ENCODE measurements around the gene CBFB. TPM values are rescaled to one million over a fixed set of nuclear protein-coding genes. Genes with fewer than 3 reads are reported as not detected.

The CBFB gene
- total and polyA plus RNA-seq, 9 of the 15 experiments (the other 6 are each of a cell fraction or from before 2014, with no cell fraction given): 22.0 to 112 (median 66.5) TPM

DNA sequence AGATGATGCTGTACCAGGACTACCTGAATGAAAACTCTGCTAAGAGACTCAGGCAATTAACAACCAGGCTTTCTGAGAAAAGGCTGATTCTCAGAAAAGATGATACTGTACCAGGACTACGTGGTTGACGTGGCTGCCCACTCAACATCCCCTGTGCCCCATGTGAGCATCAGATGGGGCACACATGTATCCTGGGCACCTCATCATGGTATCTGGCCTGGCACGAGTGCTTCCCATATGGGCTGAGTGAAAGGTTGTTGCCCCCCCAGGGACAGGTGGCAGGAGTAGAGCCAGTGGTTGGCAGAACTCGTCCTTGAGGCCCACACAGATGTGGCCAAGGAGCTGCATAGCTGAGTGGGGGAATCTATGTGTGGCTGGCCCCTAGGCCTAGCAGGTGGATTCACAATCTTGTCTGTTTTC is 44.0 kb upstream of the CBFB start:
- Histone ChIP-seq H3K4me1 (replicated peaks in 1 of 2; ENCODE audit: control insufficient read depth in 2 of 2, insufficient read depth in 2 of 2, low read length in 2 of 2) (no peaks in the 10 kb centered on the region), H3K9me1 (ENCODE audit: control insufficient read depth, insufficient read depth, low read length) (no peaks in the 10 kb centered on the region), H3K4me2 (ENCODE audit: insufficient read depth, low read length) (no peak overlapping the region), H3K36me3 (ENCODE audit: control insufficient read depth, insufficient read depth, low read length) (no peaks in the 10 kb centered on the region), H3K9ac (ENCODE audit: insufficient read depth in 1 of 2, low read depth in 2 of 2, low read length in 2 of 2) (0 out of 4 replicates have a peak overlapping the region, but pooled peaks of 1 of the 2 experiments have one; percentile 48), H3K79me2 (ENCODE audit: control insufficient read depth, insufficient read depth, low read length) (no peaks in the 10 kb centered on the region), H3K27me3 (ENCODE audit: control insufficient read depth in 2 of 2, insufficient read depth in 2 of 2, low read length in 2 of 2) (no peaks in the 10 kb centered on the region), H3K9me3 (replicated peaks; ENCODE audit: control insufficient read depth, insufficient read depth, low read depth, low read length) (no peaks in the 10 kb centered on the region), H2AFZ (ENCODE audit: low read depth, low read length) (no peak overlapping the region), H3K4me3 (no peak overlapping the region), H4K20me1 (replicated peaks; ENCODE audit: control insufficient read depth, insufficient read depth, low read length) (no peaks in the 10 kb centered on the region), H3K27ac (ENCODE audit: extremely low read depth, low read depth, low read length) (no peak overlapping the region)
- DNase-seq (ENCODE audit: extremely low read depth in 1 of 4, low spot score in 3 of 4): no peak
- FAIRE-seq: no peak
- in situ Hi-C loops (cut with MboI) (no loop called here), intact Hi-C loops (cut with micrococcal nuclease) (no loop called here)
- ChIA-PET POLR2A (interaction anchor here (0.6 to 1.2 kb wide), 3 partner anchors 10 to 478 kb away, joined by 3 to 4 read pairs (median 3); partner anchors contain the start of gene CES3), CTCF (ENCODE audit: low intra/inter-chr PET ratio) (no interaction called here)
- 12% methylated on average over 4 of the region's 4 CpGs for WGBS (ENCODE audit: insufficient coverage, low coverage, missing lambda C conversion rate)
- ATAC-seq: no peak
- TF ChIP-seq ZNF511 (CRISPR knock-in tag; IDR thresholded peaks at IDR 0.05) (no peak), ZFP36 (IDR thresholded peaks at IDR 0.05; ENCODE audit: low read depth, low read length, partially characterized antibody) (no peak), NFIX (CRISPR knock-in tag; IDR thresholded peaks at IDR 0.05; ENCODE audit: low read depth) (no peak)
- no TSS peak for BruUV-seq (replicated peaks)

DNA sequence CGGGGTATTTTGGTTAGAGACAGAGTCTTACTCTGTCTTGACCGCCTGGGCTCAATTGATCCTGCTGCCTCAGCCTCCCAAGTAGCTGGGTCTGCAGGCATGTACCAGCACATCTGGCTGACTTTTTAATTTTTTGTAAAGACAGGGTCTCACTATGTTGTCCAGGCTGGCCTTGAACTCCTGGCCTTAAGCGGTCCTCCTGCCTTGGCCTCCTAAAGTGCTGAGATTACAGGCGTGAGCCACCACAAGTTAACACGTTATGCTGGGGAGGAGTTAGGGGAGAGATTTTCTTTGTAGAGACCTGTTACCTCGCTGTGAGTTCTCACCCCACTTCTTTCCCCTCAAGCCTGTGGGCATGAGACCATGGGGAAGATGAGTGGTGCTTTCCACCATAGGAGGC is 42.4 kb upstream of the CBFB start:
- FAIRE-seq: no peak
- 71% methylated on average over 6 of the region's 6 CpGs for WGBS (ENCODE audit: insufficient coverage, low coverage, missing lambda C conversion rate)
- ATAC-seq: no peak
- Histone ChIP-seq H3K79me2 (ENCODE audit: control insufficient read depth, insufficient read depth, low read length) (no peaks in the 10 kb centered on the region), H3K36me3 (ENCODE audit: control insufficient read depth, insufficient read depth, low read length) (no peaks in the 10 kb centered on the region), H3K4me1 (replicated peaks in 1 of 2; ENCODE audit: control insufficient read depth in 2 of 2, insufficient read depth in 2 of 2, low read length in 2 of 2) (no peaks in the 10 kb centered on the region), H3K27ac (ENCODE audit: extremely low read depth, low read depth, low read length) (no peak overlapping the region), H4K20me1 (replicated peaks; ENCODE audit: control insufficient read depth, insufficient read depth, low read length) (no peaks in the 10 kb centered on the region), H2AFZ (ENCODE audit: low read depth, low read length) (no peak overlapping the region), H3K9ac (ENCODE audit: insufficient read depth in 1 of 2, low read depth in 2 of 2, low read length in 2 of 2) (no peak overlapping the region), H3K27me3 (ENCODE audit: control insufficient read depth in 2 of 2, insufficient read depth in 2 of 2, low read length in 2 of 2) (no peaks in the 10 kb centered on the region), H3K9me3 (replicated peaks; ENCODE audit: control insufficient read depth, insufficient read depth, low read depth, low read length) (no peaks in the 10 kb centered on the region), H3K4me3 (no peak overlapping the region), H3K4me2 (ENCODE audit: insufficient read depth, low read length) (no peak overlapping the region), H3K9me1 (ENCODE audit: control insufficient read depth, insufficient read depth, low read length) (no peaks in the 10 kb centered on the region)
- no peak for DNase-seq (ENCODE audit: extremely low read depth in 1 of 4, low spot score in 3 of 4)
- no TSS peak for BruUV-seq (replicated peaks)
- TF ChIP-seq FOXP1 (CRISPR knock-in tag; IDR thresholded peaks at IDR 0.05) (no peak), ETV1 (tag; conservative IDR thresholded peaks at IDR 0.05; ENCODE audit: low read depth) (no peak), DMBX1 (CRISPR knock-in tag; IDR thresholded peaks at IDR 0.05; ENCODE audit: borderline replicate concordance) (no peak), ZNF121 (CRISPR knock-in tag; conservative IDR thresholded peaks at IDR 0.05) (peak; percentile 80), FOXK2 (conservative IDR thresholded peaks at IDR 0.05 in 1 of 2, IDR thresholded peaks at IDR 0.05 in 1 of 2; ENCODE audit: low read depth in 2 of 2) (no peak)
- TF ChIP-seq, protein P1, sequence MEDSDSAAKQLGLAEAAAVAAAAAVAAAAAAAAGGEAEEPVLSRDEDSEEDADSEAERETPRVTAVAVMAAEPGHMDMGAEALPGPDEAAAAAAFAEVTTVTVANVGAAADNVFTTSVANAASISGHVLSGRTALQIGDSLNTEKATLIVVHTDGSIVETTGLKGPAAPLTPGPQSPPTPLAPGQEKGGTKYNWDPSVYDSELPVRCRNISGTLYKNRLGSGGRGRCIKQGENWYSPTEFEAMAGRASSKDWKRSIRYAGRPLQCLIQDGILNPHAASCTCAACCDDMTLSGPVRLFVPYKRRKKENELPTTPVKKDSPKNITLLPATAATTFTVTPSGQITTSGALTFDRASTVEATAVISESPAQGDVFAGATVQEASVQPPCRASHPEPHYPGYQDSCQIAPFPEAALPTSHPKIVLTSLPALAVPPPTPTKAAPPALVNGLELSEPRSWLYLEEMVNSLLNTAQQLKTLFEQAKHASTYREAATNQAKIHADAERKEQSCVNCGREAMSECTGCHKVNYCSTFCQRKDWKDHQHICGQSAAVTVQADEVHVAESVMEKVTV (CRISPR knock-in tag; IDR thresholded peaks at IDR 0.05): no peak
- in situ Hi-C loops (cut with MboI): no loop called here
- ChIA-PET POLR2A (no interaction called here), CTCF (ENCODE audit: low intra/inter-chr PET ratio) (no interaction called here)
- intact Hi-C loops (cut with micrococcal nuclease): no loop called here
